Breast epithelium (tissue), 3 donors: ENCODE measurements around the gene ANKRD55.

Experiments used
- POLR2AphosphoS5 ChIP-seq, 3 donors: sonication (generic); formaldehyde crosslinking; IDR thresholded peaks; one replicate each; pipeline ENCODE4 v1.6.1; 2017; ENCODE audit warnings: antibody characterized with exemption in 3 of 3
- TF ChIP-seq, protein P1 (sequence below), 3 donors: fragments of 450-650 bp; IDR thresholded peaks; one replicate each; pipeline ENCODE4 v1.5.1; 2016 to 2017; ENCODE audit warnings: antibody characterized with exemption in 3 of 3, mild to moderate bottlenecking in 3 of 3, moderate library complexity in 3 of 3

DNA sequence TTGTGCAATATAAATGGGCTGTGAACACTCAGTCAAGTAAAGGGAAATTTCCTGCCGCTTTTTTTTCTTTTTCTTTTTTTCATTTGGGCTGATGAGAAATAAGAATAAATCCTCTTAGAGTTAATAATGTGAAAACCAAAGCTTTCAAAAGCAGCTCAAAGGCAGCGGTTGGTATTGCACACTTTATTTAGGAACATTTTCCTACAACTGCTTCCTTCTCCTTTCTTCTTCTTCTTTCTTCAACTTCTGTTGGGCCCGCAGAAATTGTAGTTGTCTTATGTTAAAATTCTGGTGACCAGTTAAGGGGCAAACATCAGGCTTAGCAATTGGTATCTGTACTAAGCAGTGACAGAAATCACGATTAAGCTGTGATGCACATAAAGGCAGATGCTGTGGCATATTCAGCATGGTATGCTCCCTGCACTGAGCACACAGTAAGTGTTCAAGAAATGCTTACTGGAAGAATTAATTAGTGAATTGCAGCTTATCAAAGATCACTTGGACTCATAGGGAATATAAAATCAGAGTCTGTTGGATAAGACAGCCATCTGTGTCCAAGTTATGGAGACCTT, 85.4 kb downstream of the ANKRD55 start:
- TF ChIP-seq, protein P1, sequence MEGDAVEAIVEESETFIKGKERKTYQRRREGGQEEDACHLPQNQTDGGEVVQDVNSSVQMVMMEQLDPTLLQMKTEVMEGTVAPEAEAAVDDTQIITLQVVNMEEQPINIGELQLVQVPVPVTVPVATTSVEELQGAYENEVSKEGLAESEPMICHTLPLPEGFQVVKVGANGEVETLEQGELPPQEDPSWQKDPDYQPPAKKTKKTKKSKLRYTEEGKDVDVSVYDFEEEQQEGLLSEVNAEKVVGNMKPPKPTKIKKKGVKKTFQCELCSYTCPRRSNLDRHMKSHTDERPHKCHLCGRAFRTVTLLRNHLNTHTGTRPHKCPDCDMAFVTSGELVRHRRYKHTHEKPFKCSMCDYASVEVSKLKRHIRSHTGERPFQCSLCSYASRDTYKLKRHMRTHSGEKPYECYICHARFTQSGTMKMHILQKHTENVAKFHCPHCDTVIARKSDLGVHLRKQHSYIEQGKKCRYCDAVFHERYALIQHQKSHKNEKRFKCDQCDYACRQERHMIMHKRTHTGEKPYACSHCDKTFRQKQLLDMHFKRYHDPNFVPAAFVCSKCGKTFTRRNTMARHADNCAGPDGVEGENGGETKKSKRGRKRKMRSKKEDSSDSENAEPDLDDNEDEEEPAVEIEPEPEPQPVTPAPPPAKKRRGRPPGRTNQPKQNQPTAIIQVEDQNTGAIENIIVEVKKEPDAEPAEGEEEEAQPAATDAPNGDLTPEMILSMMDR (IDR thresholded peaks at IDR 0.05) = no peak
- TF ChIP-seq POLR2AphosphoS5 (IDR thresholded peaks at IDR 0.05) = no peak
